ENCODE measurements around the gene LAMC3. TPM values are rescaled to one million over a fixed set of nuclear protein-coding genes. Genes with fewer than 3 reads are reported as not detected.

Gene LAMC3
- total RNA-seq, 1 experiment from 2014 or later = 4.6 TPM

DNA sequence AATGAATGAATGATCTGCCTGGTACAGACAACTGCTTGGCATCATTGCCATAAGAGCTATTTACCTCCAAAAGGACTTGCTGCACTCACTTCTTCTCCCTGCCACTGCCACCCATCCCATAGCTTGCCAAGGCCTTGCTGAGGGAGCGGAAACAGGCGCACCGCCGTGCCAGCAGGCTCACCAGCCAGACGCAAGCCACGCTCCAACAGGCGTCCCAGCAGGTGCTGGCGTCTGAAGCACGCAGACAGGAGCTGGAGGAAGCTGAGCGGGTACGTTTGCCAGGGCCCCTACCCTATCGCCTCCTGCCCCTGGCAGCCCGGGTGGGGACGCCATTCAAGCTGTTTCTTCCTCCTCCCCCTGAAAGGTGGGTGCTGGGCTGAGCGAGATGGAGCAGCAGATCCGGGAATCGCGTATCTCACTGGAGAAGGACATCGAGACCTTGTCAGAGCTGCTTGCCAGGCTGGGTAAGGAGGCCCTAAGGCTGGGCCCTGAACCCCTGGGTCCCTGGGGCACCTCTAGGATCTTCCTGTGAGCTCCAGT lies 78.5 kb downstream of the LAMC3 start:
- intact Hi-C loops (cut with micrococcal nuclease) = no loop called here
- Histone ChIP-seq H2AFZ (ENCODE audit: low read length) (no peak overlapping the region), H3K27me3 (ENCODE audit: low read length) (no peaks in the 10 kb centered on the region), H3F3A (ENCODE audit: low read length, unreplicated experiment) (no peaks in the 10 kb centered on the region), H3K4me3 (ENCODE audit: low read length) (no peak overlapping the region), H4K20me1 (ENCODE audit: low read length) (no peaks in the 10 kb centered on the region), H3K27ac (ENCODE audit: low read length) (no peak overlapping the region), H3K36me3 (ENCODE audit: low read depth, low read length) (no peaks in the 10 kb centered on the region), H3K4me1 (ENCODE audit: insufficient read depth, low read length) (peaks cover 11% of the 10 kb centered on the region), H3K79me2 (ENCODE audit: low read length) (no peaks in the 10 kb centered on the region), H3K9me3 (ENCODE audit: low read length) (no peaks in the 10 kb centered on the region), H3K9ac (ENCODE audit: low read length) (no peak overlapping the region), H3K9me2 (replicated peaks; ENCODE audit: low read length) (no peaks in the 10 kb centered on the region), H3K4me2 (ENCODE audit: low read length) (no peak overlapping the region)
- ATAC-seq (no peak), DNase-seq (no peak)
- TF ChIP-seq EZH2phosphoT487 (IDR thresholded peaks at IDR 0.05; ENCODE audit: borderline replicate concordance, low read length) (no peak), EZH2 (IDR thresholded peaks at IDR 0.05; ENCODE audit: low read length, unreplicated experiment) (no peak)
- TF ChIP-seq, protein P1, sequence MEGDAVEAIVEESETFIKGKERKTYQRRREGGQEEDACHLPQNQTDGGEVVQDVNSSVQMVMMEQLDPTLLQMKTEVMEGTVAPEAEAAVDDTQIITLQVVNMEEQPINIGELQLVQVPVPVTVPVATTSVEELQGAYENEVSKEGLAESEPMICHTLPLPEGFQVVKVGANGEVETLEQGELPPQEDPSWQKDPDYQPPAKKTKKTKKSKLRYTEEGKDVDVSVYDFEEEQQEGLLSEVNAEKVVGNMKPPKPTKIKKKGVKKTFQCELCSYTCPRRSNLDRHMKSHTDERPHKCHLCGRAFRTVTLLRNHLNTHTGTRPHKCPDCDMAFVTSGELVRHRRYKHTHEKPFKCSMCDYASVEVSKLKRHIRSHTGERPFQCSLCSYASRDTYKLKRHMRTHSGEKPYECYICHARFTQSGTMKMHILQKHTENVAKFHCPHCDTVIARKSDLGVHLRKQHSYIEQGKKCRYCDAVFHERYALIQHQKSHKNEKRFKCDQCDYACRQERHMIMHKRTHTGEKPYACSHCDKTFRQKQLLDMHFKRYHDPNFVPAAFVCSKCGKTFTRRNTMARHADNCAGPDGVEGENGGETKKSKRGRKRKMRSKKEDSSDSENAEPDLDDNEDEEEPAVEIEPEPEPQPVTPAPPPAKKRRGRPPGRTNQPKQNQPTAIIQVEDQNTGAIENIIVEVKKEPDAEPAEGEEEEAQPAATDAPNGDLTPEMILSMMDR (conservative IDR thresholded peaks at IDR 0.05; ENCODE audit: low read depth, low read length) = no peak
- ChIA-PET POLR2A (ENCODE audit: unreplicated experiment) (no interaction called here), CTCF (no interaction called here)
- no TSS peak for BruUV-seq (replicated peaks)

- intact Hi-C loops (cut with micrococcal nuclease) = no loop called here
Measured at GRCh38 chr9:131090025-131090787, 81.2 kb downstream of the LAMC3 start.

More at GRCh38 chr9:131090025-131090787, 81.2 kb downstream of the LAMC3 start:
- Histone ChIP-seq H3K79me2 (ENCODE audit: low read length) (no peaks in the 10 kb centered on the region), H3K9ac (ENCODE audit: low read length) (no peak overlapping the region), H2AFZ (ENCODE audit: low read length) (no peak overlapping the region), H3K9me3 (ENCODE audit: low read length) (no peaks in the 10 kb centered on the region), H3F3A (ENCODE audit: low read length, unreplicated experiment) (no peaks in the 10 kb centered on the region), H3K9me2 (replicated peaks; ENCODE audit: low read length) (no peaks in the 10 kb centered on the region), H3K27me3 (ENCODE audit: low read length) (no peaks in the 10 kb centered on the region), H3K27ac (ENCODE audit: low read length) (no peak overlapping the region), H3K4me2 (ENCODE audit: low read length) (no peak overlapping the region), H3K36me3 (ENCODE audit: low read depth, low read length) (no peaks in the 10 kb centered on the region), H3K4me1 (ENCODE audit: insufficient read depth, low read length) (no peaks in the 10 kb centered on the region), H3K4me3 (ENCODE audit: low read length) (no peak overlapping the region), H4K20me1 (ENCODE audit: low read length) (no peaks in the 10 kb centered on the region)
- CTCF ChIA-PET = no interaction called here
- POLR2A ChIA-PET (ENCODE audit: unreplicated experiment) = no interaction called here
- no TSS peak for BruUV-seq (replicated peaks)
- ATAC-seq (no peak), DNase-seq (no peak)
- no peak for TF ChIP-seq EZH2 (IDR thresholded peaks at IDR 0.05; ENCODE audit: low read length, unreplicated experiment)
- TF ChIP-seq, protein P1 (conservative IDR thresholded peaks at IDR 0.05; ENCODE audit: low read depth, low read length) = no peak
- no peak for TF ChIP-seq EZH2phosphoT487 (IDR thresholded peaks at IDR 0.05; ENCODE audit: borderline replicate concordance, low read length)
